Stimulated activated CD8-positive, alpha-beta memory T cell treated with anti-CD3 and anti-CD28 coated beads, Interleukin-12 subunit alpha, Interleukin-12 subunit beta, amount 100 ng/mL, for 24 hours (primary cell): ENCODE measurements around the gene PKMYT1.

Experiments
- DNase-seq: peaks from one replicate; pipeline ENCODE4 v3.0.0-alpha.2; 2020; ENCODE audit errors: extremely low read depth

PKMYT1 gene

DNA sequence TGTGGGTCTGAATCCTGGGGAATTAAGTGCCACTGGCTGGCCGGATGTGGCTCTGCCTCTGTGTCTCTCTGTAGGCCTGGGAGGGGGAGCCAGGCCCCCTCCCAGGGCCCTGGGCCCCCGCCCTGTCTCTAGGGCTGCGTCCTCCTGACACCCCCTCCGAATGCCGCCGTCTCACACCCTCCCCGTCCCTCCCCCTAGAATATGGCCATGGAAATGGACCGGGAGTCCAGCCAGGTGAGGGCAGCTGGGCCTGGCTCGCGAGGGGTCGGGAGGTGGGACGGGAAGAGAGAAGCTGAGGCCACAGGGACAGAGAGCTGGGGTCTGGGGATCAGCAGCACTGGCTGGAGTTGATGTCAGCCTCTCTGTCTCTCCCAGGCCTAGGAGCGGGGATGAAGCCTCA lies 16.1 kb upstream of the PKMYT1 start:
- DNase-seq, result no peak

DNA sequence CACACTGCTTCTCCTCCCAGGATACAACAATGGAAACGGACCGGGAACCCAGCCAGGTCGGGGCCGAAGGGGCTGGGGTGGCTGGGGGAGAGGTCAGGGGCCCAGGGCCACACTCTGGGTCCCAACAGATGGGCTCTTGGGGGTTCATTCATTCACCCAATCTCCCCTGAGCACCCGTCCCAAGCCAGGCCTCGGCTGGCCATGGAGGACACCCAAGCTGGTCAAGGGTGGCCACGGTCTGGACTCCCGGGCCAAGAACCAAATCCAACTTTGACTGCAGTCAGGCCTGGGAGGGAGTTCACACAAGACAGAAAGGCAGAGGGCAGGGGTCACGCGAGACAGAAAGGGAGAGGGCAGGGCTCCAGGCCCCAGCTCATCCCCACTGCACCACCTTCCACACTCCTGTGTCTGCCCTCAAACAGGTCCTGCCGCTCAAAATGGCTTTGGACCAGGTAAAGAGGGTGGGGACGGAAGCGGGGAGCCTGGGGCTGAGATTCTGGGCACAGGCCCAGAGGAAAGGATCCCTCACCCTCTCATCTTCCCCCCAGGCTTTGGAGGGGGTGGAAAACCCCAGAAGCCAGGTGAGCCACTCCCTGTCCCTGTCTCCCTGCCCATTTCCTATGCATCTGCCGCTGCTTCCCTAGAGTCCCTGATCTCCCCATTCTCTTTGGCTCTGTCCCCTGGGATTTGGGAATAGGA lies 12.3 kb upstream of the PKMYT1 start:
- no peak for DNase-seq

DNA sequence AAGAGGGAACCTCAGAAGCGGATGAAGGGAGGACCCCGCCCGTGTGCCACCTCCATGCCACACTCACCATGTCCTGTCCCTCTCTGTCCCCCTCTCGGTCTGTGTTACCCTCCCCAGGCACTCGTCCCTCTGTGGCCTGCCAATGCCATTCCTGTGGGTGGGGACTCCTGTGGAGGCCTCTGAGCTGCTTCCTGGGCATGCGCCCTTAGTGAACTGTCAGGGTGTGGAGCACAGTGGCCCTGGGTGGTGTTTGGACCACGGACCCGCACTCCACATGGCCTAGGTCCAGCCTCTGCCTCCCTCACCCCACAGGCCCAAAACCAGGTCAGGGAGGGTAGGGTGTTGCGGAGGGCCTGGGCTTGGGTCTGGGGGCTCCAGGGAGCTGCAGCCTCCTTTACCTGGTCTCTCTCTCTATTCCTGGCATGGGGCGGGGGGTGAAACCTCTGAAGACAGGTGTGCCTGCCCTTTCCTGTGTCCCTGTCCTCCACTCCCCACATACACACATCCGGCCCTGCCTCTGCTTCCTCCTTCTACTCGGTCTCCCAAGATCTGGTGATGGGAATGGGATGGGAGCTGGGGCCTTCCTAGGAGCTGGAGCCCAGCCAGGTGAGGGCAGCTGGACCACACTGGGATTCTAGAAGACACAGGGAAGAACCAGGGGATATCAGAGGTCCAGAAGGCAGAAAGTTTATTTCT lies 11.5 kb upstream of the PKMYT1 start:
- DNase-seq, result no peak

DNA sequence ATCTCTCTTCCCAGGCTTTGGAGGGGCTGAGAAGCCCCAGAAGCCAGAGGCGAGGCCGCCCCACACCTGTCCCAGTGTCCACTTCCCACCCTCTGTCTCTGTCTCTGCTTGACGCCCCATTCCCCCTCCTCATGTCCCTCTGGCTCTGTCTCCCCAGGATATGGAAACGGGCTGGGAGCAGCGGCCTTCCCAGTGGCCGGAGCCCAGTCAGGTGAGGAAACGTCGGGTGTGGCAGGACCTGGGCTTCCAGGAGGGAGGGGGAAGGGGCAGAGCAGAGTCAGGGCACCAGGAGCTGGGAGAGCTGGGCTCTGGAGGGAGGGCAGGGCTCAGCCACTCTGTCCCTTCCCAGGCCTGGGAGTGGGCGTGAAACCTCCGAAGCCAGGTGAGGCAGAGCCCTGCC lies 10.6 kb upstream of the PKMYT1 start:
- DNase-seq, result no peak

DNA sequence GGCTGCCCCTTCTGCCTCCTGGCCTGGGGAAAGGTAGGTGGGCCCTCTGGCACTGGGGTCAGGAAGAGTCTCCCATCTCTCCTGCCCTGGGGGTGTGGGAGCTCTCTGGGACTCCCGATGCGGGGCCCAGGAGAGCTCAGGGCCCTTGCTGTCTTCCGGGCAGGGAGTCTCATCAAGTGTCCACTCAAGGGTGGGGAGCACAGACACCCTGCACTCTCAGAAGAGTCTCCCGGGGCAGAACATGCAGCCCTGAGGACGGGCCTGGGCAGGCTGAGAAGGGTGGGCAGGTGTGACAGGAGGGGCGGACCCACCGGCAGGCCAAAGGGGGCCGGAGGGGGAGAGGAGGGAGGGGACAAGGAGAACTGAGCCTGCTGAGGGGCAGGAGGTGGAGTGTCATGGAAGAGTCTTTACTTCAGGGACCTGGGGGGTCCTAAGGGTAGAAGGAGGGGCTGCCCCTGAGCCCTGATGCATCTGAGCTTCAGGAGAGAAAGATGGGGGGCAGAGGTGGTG lies 8.4 kb upstream of the PKMYT1 start:
- DNase-seq, result no peak

DNA sequence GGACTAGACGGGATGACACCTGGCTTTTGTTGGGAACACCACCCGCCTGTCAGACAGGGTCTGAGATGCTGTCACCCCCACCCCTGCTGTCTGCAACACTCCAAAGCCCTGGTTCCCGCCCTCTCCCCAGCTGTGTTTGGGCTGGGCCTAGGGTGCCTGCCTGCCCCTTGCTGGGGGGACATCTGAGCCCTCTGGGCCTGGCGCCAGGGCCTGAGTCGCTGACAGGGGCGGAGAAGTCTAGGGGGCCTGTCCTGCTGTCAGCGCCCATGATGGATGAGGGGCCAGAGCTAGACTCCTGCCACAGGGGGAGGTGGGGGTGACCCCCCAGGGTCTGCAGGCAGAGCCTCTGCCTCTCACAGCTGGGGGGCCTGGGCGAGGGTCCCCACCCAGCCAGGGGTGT lies 7.6 kb upstream of the PKMYT1 start:
- DNase-seq, result no peak

DNA sequence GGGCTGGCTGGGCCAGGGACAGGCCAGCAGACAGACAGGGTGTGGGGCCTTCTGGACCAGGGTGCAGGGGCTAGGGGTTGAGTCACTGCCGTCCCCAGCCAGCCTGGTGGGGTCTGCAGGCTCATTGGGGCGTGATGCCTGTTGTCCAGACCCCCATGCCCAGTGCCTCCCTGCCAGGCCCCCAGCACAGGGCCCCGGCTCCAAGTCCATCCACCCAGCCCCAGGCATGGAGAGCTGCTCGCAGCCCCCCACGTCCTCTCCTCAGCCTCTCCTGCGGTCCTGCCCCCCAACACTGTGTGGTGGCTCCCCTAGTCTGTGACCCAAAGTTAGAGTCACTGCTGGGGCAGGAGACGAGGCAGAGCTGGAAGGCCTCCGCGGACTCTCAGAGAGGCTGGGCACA lies 7.0 kb upstream of the PKMYT1 start:
- no peak for DNase-seq

DNA sequence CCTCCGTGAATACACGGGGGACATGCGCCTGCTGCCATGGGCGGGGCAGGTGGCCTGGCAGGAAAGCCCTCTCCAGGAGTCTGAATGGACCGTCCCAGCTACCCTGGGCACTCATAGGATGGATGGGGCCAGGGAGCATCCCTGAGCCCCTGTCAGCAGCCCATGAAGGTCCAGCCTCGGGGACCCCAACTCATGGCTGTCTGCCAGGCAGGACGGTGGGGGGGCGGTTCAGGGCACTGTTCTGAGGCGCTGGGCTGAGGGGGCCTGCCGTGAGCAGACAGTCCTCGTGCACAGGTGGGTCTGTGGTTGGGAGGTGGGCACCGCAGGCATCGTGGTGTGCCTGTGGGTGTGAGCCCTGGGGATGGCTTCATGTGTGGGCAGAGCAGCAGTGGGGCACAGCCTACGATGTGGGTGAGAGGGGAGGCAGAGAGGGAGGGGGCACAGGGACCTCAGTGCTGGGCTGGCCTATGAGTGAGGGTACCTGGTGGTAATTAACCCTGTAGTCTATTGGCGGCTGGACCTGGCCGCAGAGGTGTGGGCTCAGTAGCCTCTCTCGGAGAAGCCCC lies 6.5 kb upstream of the PKMYT1 start:
- no peak for DNase-seq

DNA sequence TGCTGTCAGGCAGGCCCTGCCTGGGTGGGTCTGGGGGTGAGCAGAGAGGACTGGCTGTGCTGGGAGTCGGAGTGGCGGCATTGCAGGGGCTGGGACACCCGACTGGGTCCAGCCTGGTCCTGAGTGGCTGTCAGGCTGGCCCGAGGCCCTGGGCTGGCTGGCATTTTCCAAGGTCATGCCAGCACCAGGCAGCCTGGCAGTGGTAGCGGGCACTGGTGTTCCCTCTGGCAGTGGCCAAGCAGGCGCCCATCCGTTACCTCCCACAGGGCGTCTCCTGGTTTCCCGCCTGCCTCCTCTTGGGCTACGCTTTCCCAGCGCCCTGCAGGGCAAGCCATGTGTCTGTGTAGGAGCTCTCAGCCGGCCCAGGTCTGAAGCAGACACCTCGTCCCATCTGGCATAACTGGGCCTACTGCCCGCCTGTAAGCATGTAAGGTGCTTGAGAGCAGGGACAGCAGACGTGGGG lies 5.7 kb upstream of the PKMYT1 start:
- DNase-seq, result no peak

DNA sequence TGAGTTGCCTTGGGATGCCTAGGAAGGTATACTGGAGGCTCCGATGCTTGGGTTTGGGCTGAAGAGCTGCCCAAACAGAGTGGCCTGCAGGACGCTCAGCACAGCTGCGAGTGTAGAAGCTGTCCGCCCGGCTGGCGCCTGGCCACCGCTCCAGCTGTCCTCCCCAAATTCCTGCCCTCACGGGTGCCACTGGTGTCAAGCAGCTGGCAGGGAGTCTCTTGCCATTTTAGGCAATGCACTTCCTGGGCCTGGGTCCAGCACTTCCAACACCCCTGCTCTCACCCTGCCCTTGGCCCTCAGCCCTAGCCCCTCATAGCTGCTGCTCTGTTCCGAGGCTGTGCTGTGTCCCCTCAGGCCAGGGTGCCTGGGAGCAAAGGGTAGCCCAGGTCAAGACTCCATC lies 5.2 kb upstream of the PKMYT1 start:
- no peak for DNase-seq

DNA sequence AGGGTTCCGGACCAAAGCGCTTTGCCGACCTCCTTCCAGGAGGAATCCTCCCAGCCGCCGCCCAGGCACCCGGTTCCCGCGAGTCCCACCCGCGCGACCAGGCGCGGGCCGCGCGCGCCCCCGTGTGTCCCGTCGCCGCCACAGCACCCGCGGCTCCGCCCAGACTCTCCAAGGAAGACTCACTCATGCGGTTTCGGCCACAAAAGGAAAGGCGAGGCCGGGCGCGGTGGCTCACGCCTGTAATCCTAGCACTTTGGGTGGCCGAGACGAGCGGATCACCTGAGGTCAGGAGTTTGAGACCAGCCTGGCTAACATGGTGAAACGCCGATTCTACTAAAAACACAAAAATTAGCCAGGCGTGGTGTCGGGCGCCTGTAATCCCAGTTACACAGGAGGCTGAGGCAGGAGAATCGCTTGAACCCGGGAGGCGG lies 3.5 kb upstream of the PKMYT1 start:
- no peak for DNase-seq

DNA sequence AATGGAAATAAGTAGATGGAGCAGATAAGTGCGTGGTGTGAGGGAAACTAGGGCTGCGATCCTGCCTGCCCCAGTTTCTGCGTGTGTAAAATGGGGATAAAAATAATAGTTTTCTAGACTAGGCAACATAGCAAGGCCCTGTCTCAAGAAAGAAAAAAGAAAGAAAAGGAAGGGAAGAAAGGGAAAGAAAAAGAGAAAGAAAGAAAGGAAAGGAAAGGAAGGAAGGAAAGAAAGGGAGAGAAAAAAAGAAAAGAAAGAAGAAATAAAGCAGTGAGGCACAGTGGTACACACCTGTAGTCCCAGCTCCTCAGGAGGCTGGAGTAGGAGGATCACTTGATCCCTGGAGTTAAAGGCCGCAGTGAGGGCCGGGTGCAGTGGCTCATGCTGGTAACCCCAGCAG lies 2.2 kb upstream of the PKMYT1 start:
- no peak for DNase-seq

DNA sequence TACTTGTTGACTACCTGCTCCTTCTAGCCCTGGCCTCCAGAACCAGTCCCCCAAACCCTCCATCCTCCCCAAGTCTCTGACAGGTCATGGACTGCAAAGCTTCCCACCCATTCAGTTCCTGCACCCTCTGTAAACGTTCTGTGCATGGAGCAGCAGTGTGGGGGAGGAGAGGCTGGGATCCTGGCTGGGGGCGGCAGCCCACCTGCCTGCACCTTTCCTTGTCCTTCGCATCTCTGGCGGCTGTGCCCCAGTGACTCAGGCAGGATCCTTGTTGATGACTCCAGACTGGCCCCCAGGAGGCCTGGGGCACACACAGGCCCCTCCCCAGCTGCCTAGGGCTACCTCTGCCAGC lies 1.6 kb upstream of the PKMYT1 start:
- DNase-seq, result no peak

DNA sequence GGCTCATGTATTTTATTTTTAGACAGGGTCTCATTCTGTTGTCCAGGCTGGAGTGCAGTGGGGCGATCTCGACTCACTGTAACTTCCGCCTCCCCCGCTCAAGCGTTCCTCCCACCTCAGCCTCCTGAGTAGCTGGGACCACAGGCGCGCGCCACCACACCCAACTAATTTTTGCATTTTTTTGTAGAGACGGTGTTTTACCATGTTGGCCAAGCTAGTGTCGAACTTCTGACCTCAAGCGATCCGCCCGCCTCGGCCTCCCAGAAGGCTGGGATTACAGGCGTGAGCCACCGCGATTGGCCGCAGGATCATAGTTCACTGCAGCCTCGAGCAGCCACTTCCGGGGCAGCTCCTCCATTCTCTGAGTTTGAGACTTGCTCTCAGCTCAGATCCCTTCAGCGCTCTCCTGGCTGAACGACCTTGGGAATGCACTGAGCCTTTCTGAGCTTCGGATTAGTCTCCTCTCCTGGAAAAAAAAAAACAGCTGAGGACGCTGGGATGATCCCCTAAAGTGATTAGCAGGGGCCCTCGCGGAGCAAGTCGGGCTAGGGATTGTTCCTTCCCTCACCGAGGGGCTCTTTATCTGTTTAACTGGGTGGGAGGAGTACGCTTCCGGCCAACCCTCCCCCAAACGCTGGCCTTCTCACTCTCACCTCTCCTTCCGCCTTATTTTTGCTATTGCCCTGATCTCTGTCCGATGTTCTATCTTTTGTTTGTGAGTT lies 1.1 kb upstream of the PKMYT1 start:
- no peak for DNase-seq

DNA sequence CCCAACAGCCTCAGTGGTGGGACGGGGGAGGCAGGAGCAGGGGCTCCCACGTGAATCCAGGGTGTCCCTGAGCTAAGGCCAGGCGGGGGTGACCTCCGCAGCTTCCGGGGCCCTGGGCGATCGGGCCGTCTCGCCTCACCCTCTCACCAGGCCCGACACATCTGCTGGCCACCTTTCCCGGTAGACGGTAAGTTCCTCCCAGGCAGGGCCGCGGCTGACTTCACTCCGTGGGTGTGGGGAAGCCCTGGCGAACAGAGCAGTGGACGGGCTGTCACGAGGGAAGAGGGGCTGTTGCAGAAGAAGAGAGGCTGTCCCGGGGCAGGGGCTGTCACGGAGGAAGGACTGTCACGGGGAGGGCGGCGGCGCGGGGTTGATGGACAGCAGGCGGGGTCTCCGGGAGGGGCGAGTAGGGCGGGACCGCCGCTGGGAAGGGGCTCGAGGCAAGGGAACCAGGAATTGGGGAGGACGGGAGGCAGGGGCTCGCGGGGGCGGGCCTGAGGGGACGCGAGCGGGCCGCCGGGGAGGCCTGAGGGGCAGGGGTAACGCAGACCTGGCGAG lies 498 bp downstream of the PKMYT1 start:
- DNase-seq, result no peak

DNA sequence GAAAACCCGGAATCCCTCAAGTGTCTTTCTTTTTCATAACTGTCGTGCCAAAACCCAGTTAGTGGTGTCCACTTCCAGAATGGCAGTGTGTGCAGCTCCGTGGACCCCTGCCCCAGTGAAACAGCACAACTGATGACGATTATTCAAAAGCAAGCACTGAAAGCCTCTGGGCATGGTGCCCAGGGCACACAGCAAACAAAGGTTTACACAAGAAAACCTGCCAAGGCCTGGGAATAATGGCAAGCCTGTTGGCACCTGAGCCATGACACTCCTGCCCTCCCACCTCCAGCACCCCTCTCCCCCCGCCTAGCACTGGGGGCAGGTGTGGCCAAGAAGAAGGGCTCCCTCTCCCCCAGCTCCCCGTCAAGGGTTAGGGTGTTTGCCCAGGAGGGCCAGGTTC lies 2.8 kb downstream of the PKMYT1 start:
- DNase-seq, result no peak

DNA sequence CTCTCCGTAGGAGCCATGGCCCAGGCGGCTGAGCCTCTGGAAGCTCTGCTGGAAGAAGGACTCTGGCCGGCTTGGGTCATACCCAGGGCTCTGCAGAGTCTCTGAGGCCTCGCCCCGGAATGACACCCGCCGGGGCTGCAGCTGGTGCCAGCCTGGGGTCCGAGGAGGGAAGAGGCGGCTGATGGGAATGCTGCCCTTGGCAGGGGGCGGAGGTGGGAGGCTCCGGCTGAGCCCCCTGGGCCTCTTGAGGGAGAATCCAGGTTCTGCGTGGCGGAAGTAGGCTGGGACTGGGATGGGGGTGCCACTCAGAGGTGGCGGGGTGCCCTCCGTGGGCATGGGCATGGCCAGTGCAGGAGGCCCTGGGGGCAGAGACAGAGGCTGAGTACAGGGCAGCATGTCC lies 3.6 kb downstream of the PKMYT1 start:
- no peak for DNase-seq

DNA sequence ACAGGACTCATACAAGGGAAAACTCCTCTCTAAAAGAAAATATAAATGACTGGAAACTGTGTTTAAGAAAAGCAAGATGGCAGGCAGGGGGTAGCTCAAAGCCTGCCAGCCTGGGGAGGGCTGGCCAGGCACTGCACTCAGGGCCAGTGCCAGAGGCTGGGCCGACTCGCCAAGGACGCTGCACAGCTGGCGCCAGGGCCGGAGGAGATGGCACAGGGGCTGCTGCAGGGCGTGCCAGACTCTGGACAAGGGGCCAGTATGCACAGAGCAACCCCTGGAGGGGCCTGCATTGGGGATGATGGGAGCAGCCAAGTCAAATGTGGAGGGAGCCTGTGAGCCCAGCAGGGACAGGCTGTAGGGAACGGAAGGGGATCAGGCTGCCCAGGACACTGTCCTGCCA lies 4.0 kb downstream of the PKMYT1 start:
- no peak for DNase-seq

DNA sequence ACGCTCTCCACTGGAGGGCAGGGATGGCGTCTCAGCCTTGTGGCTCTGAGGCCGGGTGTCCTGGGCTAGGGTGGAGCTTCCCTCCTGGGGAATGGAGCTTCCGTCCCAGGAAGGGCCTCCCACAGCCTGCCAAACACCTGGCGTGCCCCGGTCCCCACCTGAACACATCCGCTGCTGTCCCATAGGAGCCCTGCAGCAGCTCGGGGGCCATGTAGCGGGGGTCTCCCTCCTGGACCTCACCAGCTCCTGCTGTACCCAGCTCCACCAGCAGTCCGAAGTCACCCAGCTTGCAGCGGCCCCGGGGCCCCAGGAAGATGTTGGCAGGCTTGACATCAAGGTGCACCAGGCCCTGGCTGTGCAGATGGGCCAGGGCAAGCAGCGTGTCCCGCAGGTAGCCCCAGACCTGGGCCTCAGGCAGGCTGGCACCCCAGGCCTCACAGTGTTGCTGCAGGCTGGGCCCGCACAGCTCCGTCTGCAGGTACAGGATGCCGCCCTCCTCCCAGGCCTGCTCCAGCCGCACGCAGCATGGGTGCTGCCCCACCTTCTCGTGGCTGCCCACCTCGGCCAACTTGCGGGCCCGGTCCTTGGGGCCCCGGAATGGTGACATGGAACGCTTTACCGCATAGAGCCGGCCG lies 5.0 kb downstream of the PKMYT1 start:
- no peak for DNase-seq

DNA sequence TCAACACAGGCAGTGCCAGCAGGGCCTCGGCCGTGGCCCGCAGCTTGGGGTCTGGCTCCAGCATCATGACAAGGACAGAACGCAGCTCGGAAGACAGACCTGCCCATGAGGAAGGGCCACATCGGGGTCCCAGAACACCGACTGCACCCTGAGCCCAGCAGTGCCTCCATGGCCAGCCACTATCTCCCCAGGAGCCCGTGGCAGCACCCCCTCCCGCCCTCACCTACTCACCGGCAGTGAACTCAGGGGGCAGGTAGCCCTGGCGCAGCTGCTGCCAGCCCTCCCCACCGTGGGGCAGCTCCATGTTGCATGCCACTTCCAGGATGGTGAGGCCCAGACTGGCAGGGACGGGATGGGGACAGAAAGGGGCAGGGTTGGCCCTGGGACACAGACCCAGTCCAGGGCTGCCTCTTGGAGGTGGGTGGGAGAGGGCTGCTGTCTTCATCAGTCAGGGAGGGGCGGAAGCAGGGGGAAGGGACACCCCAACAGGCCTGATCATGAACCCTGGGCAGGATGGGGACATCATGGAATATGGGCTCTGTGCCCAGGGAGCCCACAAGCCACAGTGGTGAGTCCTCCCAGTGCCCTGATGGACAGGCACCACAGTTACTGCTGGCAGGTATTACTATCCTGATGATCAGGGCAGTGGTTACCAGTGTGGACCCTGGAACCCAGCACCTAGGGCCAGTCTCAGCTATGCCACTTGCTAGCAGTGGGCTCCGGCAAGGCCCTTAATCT lies 5.8 kb downstream of the PKMYT1 start:
- no peak for DNase-seq
